Bronchial epithelial cell (primary cell): Measurements from ENCODE around the gene THSD4. TPM values are rescaled to one million over a fixed set of nuclear protein-coding genes. Genes with fewer than 3 reads are reported as not detected.

Experiments used
- DNase-seq: peaks from one replicate; pipeline ENCODE4 v3.0.0-alpha.2; 2010; ENCODE audit warnings: low read depth
- FAIRE-seq: peaks from 2 replicates; lab custom pipeline; 2011; peaks lifted over from hg19 to GRCh38; lab: Jason Lieb, UNC
- H3K27me3 ChIP-seq: 2 replicates; pipeline ENCODE4 v1.5.1; 2011; ENCODE audit warnings: low read length; ENCODE audit not compliant: control insufficient read depth, insufficient read depth
- H3K36me3 ChIP-seq: 2 replicates; pipeline ENCODE4 v1.5.1; 2011; ENCODE audit warnings: low read length; ENCODE audit not compliant: control insufficient read depth, insufficient read depth
- H3K4me3 ChIP-seq: 2 replicates; pipeline ENCODE4 v1.5.1; 2011; ENCODE audit warnings: mild to moderate bottlenecking, low read depth, low read length, control low read depth
- total RNA-seq: library from RNA; depleted of rRNA; stranded (reverse); fragments of >200 nt; gene quantifications from 2 replicates; pipeline ENCODE4 v1.2.1, GENCODE V29; 2014
- TF ChIP-seq, protein P1 (sequence below): IDR thresholded peaks from 2 replicates; pipeline ENCODE4 v1.5.1; 2011; ENCODE audit warnings: mild to moderate bottlenecking, moderate library complexity, low read length, control low read depth, inconsistent platforms; ENCODE audit not compliant: insufficient read depth, severe bottlenecking

THSD4 gene
- total RNA-seq, 1 donor from 2014 or later: 14.5 TPM

GRCh38 chr15:71777216-71777943, 662.1 kb downstream of the THSD4 start:
- DNase-seq (no peak), FAIRE-seq (no peak)
- H3K4me3 ChIP-seq: no peak overlapping the region
- no peaks in the 10 kb centered on the region for H3K36me3 ChIP-seq
- TF ChIP-seq, protein P1, sequence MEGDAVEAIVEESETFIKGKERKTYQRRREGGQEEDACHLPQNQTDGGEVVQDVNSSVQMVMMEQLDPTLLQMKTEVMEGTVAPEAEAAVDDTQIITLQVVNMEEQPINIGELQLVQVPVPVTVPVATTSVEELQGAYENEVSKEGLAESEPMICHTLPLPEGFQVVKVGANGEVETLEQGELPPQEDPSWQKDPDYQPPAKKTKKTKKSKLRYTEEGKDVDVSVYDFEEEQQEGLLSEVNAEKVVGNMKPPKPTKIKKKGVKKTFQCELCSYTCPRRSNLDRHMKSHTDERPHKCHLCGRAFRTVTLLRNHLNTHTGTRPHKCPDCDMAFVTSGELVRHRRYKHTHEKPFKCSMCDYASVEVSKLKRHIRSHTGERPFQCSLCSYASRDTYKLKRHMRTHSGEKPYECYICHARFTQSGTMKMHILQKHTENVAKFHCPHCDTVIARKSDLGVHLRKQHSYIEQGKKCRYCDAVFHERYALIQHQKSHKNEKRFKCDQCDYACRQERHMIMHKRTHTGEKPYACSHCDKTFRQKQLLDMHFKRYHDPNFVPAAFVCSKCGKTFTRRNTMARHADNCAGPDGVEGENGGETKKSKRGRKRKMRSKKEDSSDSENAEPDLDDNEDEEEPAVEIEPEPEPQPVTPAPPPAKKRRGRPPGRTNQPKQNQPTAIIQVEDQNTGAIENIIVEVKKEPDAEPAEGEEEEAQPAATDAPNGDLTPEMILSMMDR: no peak
- no peaks in the 10 kb centered on the region for H3K27me3 ChIP-seq

DNA sequence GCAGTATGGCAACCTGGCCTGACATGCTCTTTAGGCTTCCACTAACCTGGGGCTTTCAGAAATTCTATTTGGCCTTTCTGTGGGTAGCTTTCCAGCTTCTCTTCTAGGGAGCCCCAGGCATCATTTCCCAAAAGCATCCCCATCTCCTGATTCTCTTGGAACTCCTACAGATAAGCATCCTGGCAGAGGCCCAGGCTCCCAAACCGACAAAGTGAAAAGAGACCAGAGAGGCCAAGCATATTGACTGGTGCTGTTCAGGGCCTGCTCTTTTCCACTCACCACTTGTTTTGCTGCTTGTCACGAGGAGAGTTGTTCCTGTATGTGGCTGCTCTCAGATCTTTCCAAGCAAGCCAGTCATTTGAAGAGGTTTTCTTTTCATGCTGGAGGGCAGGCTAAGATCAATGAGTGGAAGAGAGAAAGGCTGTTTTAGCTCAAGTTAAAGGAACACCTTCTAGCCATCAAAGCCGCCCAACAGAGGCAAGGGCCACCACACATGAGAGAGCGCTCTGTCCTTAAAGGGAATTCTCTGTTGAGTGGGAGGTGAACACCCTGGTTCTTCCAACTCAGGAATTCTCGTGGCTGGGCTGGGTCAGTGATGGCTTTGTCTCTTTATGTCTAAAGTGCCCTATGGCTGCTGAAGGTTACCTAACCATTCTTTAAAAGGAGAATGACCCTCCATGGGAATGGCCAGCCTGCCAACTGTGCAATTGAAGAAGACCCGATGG, 664.0 kb downstream of the THSD4 start:
- H3K4me3 ChIP-seq: no peak overlapping the region
- no peaks in the 10 kb centered on the region for H3K27me3 ChIP-seq
- no peak for FAIRE-seq
- H3K36me3 ChIP-seq: no peaks in the 10 kb centered on the region
- TF ChIP-seq, protein P1: no peak
- no peak for DNase-seq

DNA sequence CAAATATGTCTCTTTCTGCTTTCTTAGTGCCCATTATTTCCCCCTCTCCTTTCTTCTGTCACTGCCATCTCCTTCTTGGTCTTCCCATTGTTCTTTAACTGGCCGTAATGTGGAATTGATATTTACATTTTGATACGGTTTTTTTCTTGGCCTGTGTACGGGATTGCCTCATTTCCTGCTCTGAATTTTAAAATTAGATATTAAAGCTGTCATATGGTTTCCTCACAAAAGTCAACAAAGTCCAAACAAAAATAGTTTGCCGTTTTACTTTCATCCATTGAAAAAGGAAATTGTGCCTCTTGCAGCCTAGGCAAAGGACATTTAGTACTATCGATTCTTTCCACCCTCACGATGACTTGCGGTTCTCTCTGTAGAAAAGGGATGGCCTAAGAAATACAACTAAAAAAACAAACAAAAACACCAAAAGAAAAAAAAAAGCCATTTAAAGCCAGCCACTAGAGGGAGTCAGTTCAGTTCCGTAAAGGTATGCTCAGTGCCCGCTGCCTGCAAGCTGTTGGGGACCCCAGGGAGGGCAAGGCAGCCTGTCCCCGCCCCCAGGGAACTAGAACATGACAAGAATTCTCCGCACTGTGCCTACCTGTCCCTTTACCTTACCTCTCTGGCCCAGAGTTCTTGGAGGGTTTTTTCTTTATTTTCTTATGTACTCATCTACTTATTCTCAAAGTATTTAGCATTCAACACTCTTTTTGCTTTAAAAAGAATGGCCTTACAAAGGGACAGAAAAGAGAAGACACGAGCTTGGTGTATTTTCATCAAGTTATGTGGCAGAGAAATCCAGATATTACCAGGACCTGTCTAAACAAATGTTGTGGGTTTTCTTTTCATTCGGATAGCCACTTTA, 665.1 kb downstream of the THSD4 start:
- TF ChIP-seq, protein P1: peak; percentile 81
- no peaks in the 10 kb centered on the region for H3K36me3 ChIP-seq
- no peaks in the 10 kb centered on the region for H3K27me3 ChIP-seq
- no peak overlapping the region for H3K4me3 ChIP-seq
- FAIRE-seq (no peak), DNase-seq (peak; percentile 59)

- TF ChIP-seq, protein P1: no peak
- FAIRE-seq: no peak
- H3K36me3 ChIP-seq: no peaks in the 10 kb centered on the region
- H3K27me3 ChIP-seq: no peaks in the 10 kb centered on the region
- peak; percentile 46 for DNase-seq
- no peak overlapping the region for H3K4me3 ChIP-seq
These were observed 666.1 kb downstream of the THSD4 start for GRCh38 chr15:71781179-71781964.

DNA sequence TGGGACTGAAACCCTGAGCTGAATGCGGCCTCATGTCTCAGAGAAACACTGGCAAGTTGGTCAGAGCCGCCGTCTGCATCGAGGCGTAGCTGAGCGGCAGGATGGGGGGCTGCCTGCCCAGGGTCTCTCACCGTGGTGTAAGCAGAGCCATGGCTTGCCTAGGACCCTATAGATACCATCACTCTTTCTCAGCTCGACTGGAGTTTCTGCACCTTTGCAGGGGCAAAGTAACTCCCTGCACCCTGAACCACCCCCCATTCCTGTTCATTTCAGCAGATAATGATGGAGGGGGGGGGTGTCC, 666.6 kb downstream of the THSD4 start:
- no peaks in the 10 kb centered on the region for H3K36me3 ChIP-seq
- no peak for DNase-seq
- no peak overlapping the region for H3K4me3 ChIP-seq
- TF ChIP-seq, protein P1: no peak
- FAIRE-seq: no peak
- H3K27me3 ChIP-seq: no peaks in the 10 kb centered on the region
